ENCODE data around the gene CYP39A1. TPM values are rescaled to one million over a fixed set of nuclear protein-coding genes. Genes with fewer than 3 reads are reported as not detected.

CYP39A1 gene
- polyA plus RNA-seq, 1 experiment: not detected

GRCh38 chr6:46565531-46565930, 87.1 kb downstream of the CYP39A1 start:
- no peak overlapping the region for H3K27ac ChIP-seq (ENCODE audit: low read depth, low read length)
- ChIA-PET POLR2A (no interaction called here), CTCF (interaction anchor here (0.7 kb wide), 1 partner anchor 476 kb away, joined by 3 read pairs; no protein-coding TSS in a partner anchor)
- DNase-seq (ENCODE audit: low read depth, low spot score): no peak
- no peaks in the 10 kb centered on the region for H3K27me3 ChIP-seq (ENCODE audit: control insufficient read depth, insufficient read depth, low read length)
- no peaks in the 10 kb centered on the region for H3K9me3 ChIP-seq (ENCODE audit: control insufficient read depth, insufficient read depth, low read length)
- H3K4me3 ChIP-seq (ENCODE audit: low read depth, low read length): no peak overlapping the region
- no peak for TF ChIP-seq CTCF (IDR thresholded peaks at IDR 0.05; ENCODE audit: low read depth, low read length)

- ChIA-PET POLR2A (no interaction called here), CTCF (no interaction called here)
- no peaks in the 10 kb centered on the region for H3K9me3 ChIP-seq (ENCODE audit: control insufficient read depth, insufficient read depth, low read length)
- DNase-seq (ENCODE audit: low read depth, low spot score): no peak
- no peak overlapping the region for H3K27ac ChIP-seq (ENCODE audit: low read depth, low read length)
- H3K27me3 ChIP-seq (ENCODE audit: control insufficient read depth, insufficient read depth, low read length): no peaks in the 10 kb centered on the region
- TF ChIP-seq CTCF (IDR thresholded peaks at IDR 0.05; ENCODE audit: low read depth, low read length): no peak
- H3K4me3 ChIP-seq (ENCODE audit: low read depth, low read length): no peak overlapping the region
These were observed 88.7 kb downstream of the CYP39A1 start for GRCh38 chr6:46563924-46564323.

- no peak for DNase-seq (ENCODE audit: low read depth, low spot score)
- Histone ChIP-seq H3K4me3 (ENCODE audit: low read depth, low read length) (no peak overlapping the region), H3K27ac (ENCODE audit: low read depth, low read length) (no peak overlapping the region), H3K27me3 (ENCODE audit: control insufficient read depth, insufficient read depth, low read length) (no peaks in the 10 kb centered on the region), H3K9me3 (ENCODE audit: control insufficient read depth, insufficient read depth, low read length) (no peaks in the 10 kb centered on the region)
- CTCF ChIA-PET: no interaction called here
- POLR2A ChIA-PET: no interaction called here
- TF ChIP-seq CTCF (IDR thresholded peaks at IDR 0.05; ENCODE audit: low read depth, low read length): no peak
These were observed 96.6 kb downstream of the CYP39A1 start for GRCh38 chr6:46556053-46556452.

- no peaks in the 10 kb centered on the region for H3K9me3 ChIP-seq (ENCODE audit: control insufficient read depth, insufficient read depth, low read length)
- H3K4me3 ChIP-seq (ENCODE audit: low read depth, low read length): no peak overlapping the region
- no peak for DNase-seq (ENCODE audit: low read depth, low spot score)
- H3K27me3 ChIP-seq (ENCODE audit: control insufficient read depth, insufficient read depth, low read length): no peaks in the 10 kb centered on the region
- no peak overlapping the region for H3K27ac ChIP-seq (ENCODE audit: low read depth, low read length)
- TF ChIP-seq CTCF (IDR thresholded peaks at IDR 0.05; ENCODE audit: low read depth, low read length): no peak
- CTCF ChIA-PET: no interaction called here
- POLR2A ChIA-PET: no interaction called here
These were observed 97.5 kb downstream of the CYP39A1 start for GRCh38 chr6:46555129-46555528.

GRCh38 chr6:46549155-46549554, 103.5 kb downstream of the CYP39A1 start:
- H3K4me3 ChIP-seq (ENCODE audit: low read depth, low read length): no peak overlapping the region
- no peak overlapping the region for H3K27ac ChIP-seq (ENCODE audit: low read depth, low read length)
- POLR2A ChIA-PET: no interaction called here
- H3K27me3 ChIP-seq (ENCODE audit: control insufficient read depth, insufficient read depth, low read length): no peaks in the 10 kb centered on the region
- DNase-seq (ENCODE audit: low read depth, low spot score): no peak
- CTCF ChIA-PET: no interaction called here
- H3K9me3 ChIP-seq (ENCODE audit: control insufficient read depth, insufficient read depth, low read length): no peaks in the 10 kb centered on the region
- no peak for TF ChIP-seq CTCF (IDR thresholded peaks at IDR 0.05; ENCODE audit: low read depth, low read length)

All from AG04450 (cell line).